GM12864 (cell line): Measurements from ENCODE around the gene NUP160.
"Not testable (repeated sequence)": the region's sequence is repeated elsewhere in the genome, so short reads cannot be mapped to it uniquely, and the experiment has no call there.

Source experiments
- DNase-seq: peaks from one replicate; pipeline ENCODE4 v3.0.0-alpha.2; 2011; ENCODE audit warnings: low read depth
- H3K4me3 ChIP-seq: 2 replicates; pipeline ENCODE4 v1.5.1; 2011; ENCODE audit warnings: mild to moderate bottlenecking, low read depth, low read length, control low read depth
- CTCF ChIP-seq: IDR thresholded peaks from 2 replicates; pipeline ENCODE4 v1.5.1; 2011; ENCODE audit warnings: low read depth, mild to moderate bottlenecking, moderate library complexity, low read length, control low read depth, inconsistent platforms; ENCODE audit errors: missing control alignments

The NUP160 gene

GRCh38 chr11:47768101-47768612 lies 80.0 kb downstream of the NUP160 start:
- DNase-seq = no peak
- TF ChIP-seq CTCF = no peak
- peak overlapping the region; percentile 68 for H3K4me3 ChIP-seq

DNA sequence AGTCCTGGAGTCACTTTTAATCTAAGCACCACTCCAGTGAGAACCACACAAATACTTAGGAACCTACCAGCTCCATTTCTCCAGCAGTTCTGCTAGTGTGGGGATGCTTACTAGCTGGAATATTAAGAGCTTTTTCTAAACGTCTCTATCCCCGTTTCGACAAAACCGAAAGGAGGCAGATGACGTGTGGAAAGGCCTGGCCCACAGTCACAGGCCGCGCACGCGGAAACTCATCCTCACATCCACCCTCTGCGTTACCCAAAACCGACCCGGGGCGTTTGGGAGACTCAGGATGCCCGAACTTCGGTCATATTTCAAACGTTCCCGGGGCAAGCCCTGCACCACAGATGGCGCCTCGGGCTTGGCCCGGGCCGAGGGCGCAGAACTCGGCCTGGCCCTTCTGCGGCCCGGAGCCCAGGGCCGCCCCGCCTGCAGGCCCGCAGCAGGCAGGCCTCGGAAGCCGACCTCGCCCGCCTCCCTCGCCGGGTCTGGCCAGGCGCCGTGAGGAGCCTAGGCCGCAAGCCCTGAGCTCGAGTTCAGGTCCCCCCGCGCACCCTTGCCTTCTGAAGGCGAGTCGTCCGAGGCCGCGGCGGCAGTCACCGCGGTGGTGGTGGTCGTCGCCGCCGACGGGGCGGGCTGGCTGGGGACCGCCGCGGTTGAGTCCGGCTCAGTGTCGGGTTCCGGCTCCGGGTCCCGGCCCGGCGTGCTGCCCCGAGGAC lies 81.5 kb downstream of the NUP160 start:
- H3K4me3 ChIP-seq = peak overlapping the region; percentile 98
- peak; percentile 38 for DNase-seq
- TF ChIP-seq CTCF = no peak

GRCh38 chr11:47765086-47765485 lies 83.1 kb downstream of the NUP160 start:
- H3K4me3 ChIP-seq = peak overlapping the region; percentile 98
- TF ChIP-seq CTCF = no peak
- no peak for DNase-seq

DNA sequence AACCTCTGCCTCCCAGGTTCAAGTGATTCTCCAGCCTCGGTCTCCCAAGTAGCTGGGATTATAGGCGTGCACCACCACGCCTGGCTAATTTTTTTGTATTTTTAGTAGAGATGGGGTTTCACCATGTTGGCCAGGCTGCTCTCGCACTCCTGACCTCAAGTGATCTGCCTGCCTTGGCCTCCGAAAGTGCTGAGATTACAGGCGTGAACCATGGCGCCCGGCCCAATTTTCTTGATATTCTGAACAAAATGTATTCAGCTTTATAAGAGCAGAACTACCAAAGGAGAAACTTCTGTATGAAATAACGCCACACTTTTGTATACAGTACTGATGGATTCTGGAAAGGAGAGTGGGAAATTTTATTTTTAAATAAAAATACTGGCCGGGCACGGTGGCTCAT lies 88.9 kb downstream of the NUP160 start:
- DNase-seq = not testable (repeated sequence)

DNA sequence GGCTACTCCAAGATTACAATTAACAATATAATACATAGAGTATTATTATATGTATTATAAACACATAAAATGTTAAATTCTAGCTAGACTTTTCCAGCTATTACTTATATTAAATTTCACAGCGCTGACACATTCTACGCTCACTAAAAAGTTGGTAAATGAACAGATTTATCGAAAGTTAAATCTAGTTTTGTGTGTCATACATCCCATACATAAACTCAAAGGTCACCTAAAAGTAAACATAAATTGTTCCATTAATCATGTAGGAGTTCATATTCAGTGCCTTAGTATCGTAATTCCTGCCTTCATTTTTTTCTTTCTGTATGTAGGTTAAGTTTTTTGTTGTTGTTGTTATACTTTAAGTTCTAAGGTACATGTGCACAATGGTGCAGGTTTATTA lies 91.9 kb downstream of the NUP160 start:
- no peak for TF ChIP-seq CTCF
- no peak for DNase-seq
- no peak overlapping the region for H3K4me3 ChIP-seq

More for the DNA sequence above, 88.9 kb downstream of the NUP160 start:
- H3K4me3 ChIP-seq = not testable (repeated sequence)

GRCh38 chr11:47750725-47751124 lies 97.4 kb downstream of the NUP160 start:
- DNase-seq = no peak
- no peak overlapping the region for H3K4me3 ChIP-seq
- no peak for TF ChIP-seq CTCF

- not testable (repeated sequence) for H3K4me3 ChIP-seq, DNase-seq
These were observed 105.7 kb downstream of the NUP160 start for GRCh38 chr11:47742494-47742893.

GRCh38 chr11:47737817-47738216 lies 110.3 kb downstream of the NUP160 start:
- DNase-seq, H3K4me3 ChIP-seq: not testable (repeated sequence)
